AG04450 (cell line): ENCODE measurements around the gene FANCC. TPM values are rescaled to one million over a fixed set of nuclear protein-coding genes. Genes with fewer than 3 reads are reported as not detected.

Source experiments
- CTCF ChIA-PET: fragments of 300-600, 350-600 bp; formaldehyde crosslinking; extraction: SDS; loops from one replicate; lab custom pipeline; 2022; ENCODE audit warnings: antibody characterized with exemption, inconsistent platforms; lab: Charles Lee
- POLR2A ChIA-PET: fragments of 350-600 bp; formaldehyde crosslinking; extraction: SDS; loops from one replicate; lab custom pipeline; 2021; ENCODE audit warnings: antibody characterized with exemption, inconsistent platforms; lab: Yijun Ruan, JAX
- DNase-seq: peaks from one replicate; pipeline ENCODE4 v3.0.0-alpha.2; 2011; ENCODE audit warnings: low read depth, low spot score
- H3K27ac ChIP-seq: one replicate; pipeline ENCODE4 v1.5.1; 2012; ENCODE audit warnings: low read depth, low read length, control low read depth
- H3K27me3 ChIP-seq: one replicate; pipeline ENCODE4 v1.6.0; 2012; ENCODE audit warnings: low read length; ENCODE audit not compliant: control insufficient read depth, insufficient read depth
- H3K4me3 ChIP-seq: 2 replicates; pipeline ENCODE4 v1.5.1; 2011; ENCODE audit warnings: mild to moderate bottlenecking, low read depth, low read length, control low read depth
- H3K9me3 ChIP-seq: 2 replicates; pipeline ENCODE4 v1.5.1; 2012; ENCODE audit warnings: low read length; ENCODE audit not compliant: control insufficient read depth, insufficient read depth
- polyA plus RNA-seq: library from polyadenylated mRNA; depleted of rRNA; stranded (reverse); fragments of >200 nt; gene quantifications from 2 replicates; pipeline ENCODE4 v1.2.3, GENCODE V29; 2011
- TF ChIP-seq, protein P1 (sequence below): IDR thresholded peaks from 2 replicates; pipeline ENCODE4 v1.5.1; 2011; ENCODE audit warnings: low read depth, low read length, control low read depth, inconsistent platforms

FANCC gene
- polyA plus RNA-seq, 1 experiment = 10.8 TPM

DNA sequence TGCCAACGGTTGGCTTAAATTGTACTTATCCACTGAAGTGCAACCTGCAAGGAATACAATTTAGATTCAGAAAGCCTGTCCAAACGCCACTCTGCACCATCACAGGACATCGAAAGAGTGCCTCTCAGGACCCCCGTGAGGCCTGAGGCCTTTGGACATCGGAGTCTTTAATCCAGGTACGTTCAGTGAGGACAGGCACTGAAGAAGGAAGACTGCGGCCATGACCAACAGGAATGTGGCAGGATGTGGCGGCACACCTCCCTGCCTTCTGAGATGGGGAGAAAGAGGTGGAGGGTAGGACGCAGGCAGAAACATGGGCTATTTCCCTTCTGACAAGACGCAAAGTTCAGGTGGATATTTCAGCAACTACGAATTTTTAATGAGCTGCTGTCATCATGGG, 205.8 kb downstream of the FANCC start:
- TF ChIP-seq, protein P1, sequence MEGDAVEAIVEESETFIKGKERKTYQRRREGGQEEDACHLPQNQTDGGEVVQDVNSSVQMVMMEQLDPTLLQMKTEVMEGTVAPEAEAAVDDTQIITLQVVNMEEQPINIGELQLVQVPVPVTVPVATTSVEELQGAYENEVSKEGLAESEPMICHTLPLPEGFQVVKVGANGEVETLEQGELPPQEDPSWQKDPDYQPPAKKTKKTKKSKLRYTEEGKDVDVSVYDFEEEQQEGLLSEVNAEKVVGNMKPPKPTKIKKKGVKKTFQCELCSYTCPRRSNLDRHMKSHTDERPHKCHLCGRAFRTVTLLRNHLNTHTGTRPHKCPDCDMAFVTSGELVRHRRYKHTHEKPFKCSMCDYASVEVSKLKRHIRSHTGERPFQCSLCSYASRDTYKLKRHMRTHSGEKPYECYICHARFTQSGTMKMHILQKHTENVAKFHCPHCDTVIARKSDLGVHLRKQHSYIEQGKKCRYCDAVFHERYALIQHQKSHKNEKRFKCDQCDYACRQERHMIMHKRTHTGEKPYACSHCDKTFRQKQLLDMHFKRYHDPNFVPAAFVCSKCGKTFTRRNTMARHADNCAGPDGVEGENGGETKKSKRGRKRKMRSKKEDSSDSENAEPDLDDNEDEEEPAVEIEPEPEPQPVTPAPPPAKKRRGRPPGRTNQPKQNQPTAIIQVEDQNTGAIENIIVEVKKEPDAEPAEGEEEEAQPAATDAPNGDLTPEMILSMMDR = no peak
- no peak for DNase-seq
- no peak overlapping the region for H3K27ac ChIP-seq
- no peaks in the 10 kb centered on the region for H3K9me3 ChIP-seq
- POLR2A ChIA-PET = no interaction called here
- no peak overlapping the region for H3K4me3 ChIP-seq
- CTCF ChIA-PET = interaction anchor here (0.8 to 4.5 kb wide), 4 partner anchors 16 to 431 kb away, joined by 3 to 33 read pairs (median 10); no protein-coding TSS in a partner anchor
- no peaks in the 10 kb centered on the region for H3K27me3 ChIP-seq

DNA sequence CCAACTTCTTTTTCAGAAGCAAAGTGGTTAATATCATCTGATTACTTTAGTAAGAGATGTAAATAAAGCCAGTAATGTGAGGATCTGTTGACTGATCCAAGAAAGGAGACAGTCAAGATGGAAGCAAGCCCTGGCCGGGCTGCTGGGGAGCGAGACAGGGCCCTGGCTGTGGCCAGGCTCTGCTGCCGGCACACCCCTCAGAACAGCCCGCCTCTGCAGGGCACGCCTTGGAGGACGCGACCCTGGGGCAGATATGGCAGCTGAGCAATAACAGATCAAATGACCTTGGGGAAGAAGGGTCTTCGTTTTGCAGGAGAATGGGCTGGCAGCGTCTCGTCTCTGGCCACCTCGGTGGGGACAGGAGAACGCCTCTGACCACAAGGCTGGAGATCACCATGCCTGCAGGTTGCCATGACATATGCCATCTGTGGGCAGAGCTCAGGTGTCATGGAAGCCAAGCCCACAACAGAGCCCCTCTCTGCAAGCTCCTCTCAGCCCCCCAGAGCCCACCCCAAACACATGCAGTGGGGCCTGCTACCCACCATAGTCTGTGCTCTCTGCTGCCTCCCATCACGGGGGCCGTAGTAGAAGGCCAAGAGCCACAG, 206.5 kb downstream of the FANCC start:
- CTCF ChIA-PET = interaction anchor here (0.7 to 4.5 kb wide), 5 partner anchors 16 to 442 kb away, joined by 3 to 33 read pairs (median 4); no protein-coding TSS in a partner anchor

DNA sequence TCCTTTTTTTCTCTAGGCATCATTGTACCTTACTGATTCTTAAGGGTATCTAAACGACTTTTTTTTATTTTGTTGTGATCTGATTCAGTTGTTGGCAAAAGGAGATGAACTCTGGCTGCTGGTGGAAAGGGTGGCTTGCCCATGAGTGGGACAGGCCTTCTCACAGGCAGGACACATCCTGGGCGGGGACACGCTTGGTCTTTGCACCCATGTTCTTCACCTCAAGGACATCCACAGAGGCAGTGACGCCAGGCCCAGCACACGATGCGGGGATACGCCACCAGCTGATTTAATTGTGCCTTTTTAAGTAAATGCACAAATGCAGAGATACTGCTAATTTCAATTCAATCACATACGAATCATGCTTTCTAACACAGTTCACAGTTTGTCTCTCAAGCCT, 208.1 kb downstream of the FANCC start:
- ChIA-PET CTCF (interaction anchor here (1.1 to 4.5 kb wide), 3 partner anchors 18 to 428 kb away, joined by 4 to 33 read pairs (median 15); no protein-coding TSS in a partner anchor), POLR2A (no interaction called here)
- Histone ChIP-seq H3K9me3 (no peaks in the 10 kb centered on the region), H3K27ac (no peak overlapping the region), H3K27me3 (no peaks in the 10 kb centered on the region), H3K4me3 (no peak overlapping the region)
- no peak for DNase-seq
- TF ChIP-seq, protein P1 = no peak

More for the DNA sequence above, 206.5 kb downstream of the FANCC start:
- TF ChIP-seq, protein P1 = no peak
- H3K4me3 ChIP-seq = no peak overlapping the region
- H3K9me3 ChIP-seq = no peaks in the 10 kb centered on the region
- no peak for DNase-seq
- H3K27ac ChIP-seq = no peak overlapping the region
- POLR2A ChIA-PET = no interaction called here
- H3K27me3 ChIP-seq = no peaks in the 10 kb centered on the region

DNA sequence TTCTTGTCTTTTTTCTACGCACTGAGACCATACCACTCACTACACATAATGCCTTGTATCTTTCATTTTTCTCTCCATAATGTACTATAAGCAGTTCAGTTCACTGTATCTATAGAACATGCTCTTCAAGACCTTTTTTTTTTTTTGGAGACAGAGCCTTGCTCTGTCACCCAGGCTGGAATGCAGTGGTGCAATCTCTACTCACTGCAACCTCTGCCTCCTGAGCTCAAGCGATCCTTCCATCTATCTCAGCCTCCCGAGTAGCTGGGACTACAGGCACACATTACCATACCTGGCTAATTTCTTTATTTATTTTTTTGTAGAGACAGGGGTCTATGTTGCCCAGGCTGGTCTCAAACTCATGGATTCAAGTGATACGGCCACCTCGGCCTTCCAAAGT, 208.7 kb downstream of the FANCC start:
- DNase-seq = no peak
- no peaks in the 10 kb centered on the region; the same call in 1 of the 2 replicates for H3K9me3 ChIP-seq
- POLR2A ChIA-PET = no interaction called here
- H3K4me3 ChIP-seq = no peak overlapping the region
- TF ChIP-seq, protein P1 = no peak
- CTCF ChIA-PET = interaction anchor here (2.9 to 4.5 kb wide), 2 partner anchors 18 to 428 kb away, joined by 15 to 33 read pairs; no protein-coding TSS in a partner anchor
- no peaks in the 10 kb centered on the region for H3K27me3 ChIP-seq
- no peak overlapping the region for H3K27ac ChIP-seq

DNA sequence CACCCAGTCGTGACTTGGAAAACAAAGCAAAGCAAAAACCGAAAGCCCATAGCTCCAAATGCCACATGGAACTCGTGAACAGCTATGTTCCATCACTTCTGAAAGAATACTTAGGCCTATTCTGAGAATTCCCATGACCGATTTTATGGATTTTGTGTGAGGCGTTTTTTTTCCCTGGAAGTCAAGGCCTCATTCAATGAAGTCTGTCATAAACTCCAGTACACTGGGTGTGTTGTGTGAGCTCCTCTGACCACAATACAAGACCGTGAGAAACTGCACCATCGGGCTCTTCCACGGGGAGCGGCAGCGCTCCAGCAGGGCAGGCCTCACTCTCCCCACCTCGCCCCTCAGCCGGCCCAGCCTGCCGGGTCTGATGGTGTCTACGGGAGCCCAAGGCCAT, 209.5 kb downstream of the FANCC start:
- Histone ChIP-seq H3K4me3 (no peak overlapping the region), H3K9me3 (no peaks in the 10 kb centered on the region; the same call in 1 of the 2 replicates), H3K27ac (no peak overlapping the region), H3K27me3 (no peaks in the 10 kb centered on the region)
- CTCF ChIA-PET = interaction anchor here (1.0 to 4.5 kb wide), 2 partner anchors 19 to 23 kb away, joined by 5 to 33 read pairs; no protein-coding TSS in a partner anchor
- TF ChIP-seq, protein P1 = no peak
- POLR2A ChIA-PET = no interaction called here
- DNase-seq = no peak
